HepG2 (cell line): ENCODE measurements around the gene ARHGAP32. TPM values are rescaled to one million over a fixed set of nuclear protein-coding genes. Genes with fewer than 3 reads are reported as not detected.

Source experiments
- ATAC-seq: fragments of 200-7000 bp; cut with Tn5 transposase; 3 replicates; pipeline ENCODE4 v1.9.1; 2020; ENCODE audit warnings: mild to moderate bottlenecking, moderate library complexity
- BruUV-seq: library from RNA; stranded (reverse); fragments of 400-500 nt; replicated peaks from 2 replicates; lab custom pipeline; 2021; lab: Mats Ljungman, UMichigan
- CTCF ChIA-PET: fragments of 300-600 bp; formaldehyde crosslinking; extraction: SDS; loops from one replicate; lab custom pipeline; 2021; ENCODE audit warnings: low total read pairs, inconsistent platforms, low intra/inter-chr PET ratio; lab: Yijun Ruan, JAX
- POLR2A ChIA-PET: fragments of 350-600 bp; sonication (Branson Sonifier 250); formaldehyde crosslinking; loops from one replicate; lab custom pipeline; 2020; ENCODE audit warnings: antibody characterized with exemption, inconsistent platforms; lab: Yijun Ruan, JAX
- DNase-seq: peaks from one replicate; pipeline ENCODE4 v3.0.0-alpha.2; 2015; ENCODE audit warnings: low spot score
- FAIRE-seq: peaks from 3 replicates; lab custom pipeline; 2011; peaks lifted over from hg19 to GRCh38; lab: Jason Lieb, UNC
- H2AFZ ChIP-seq: one replicate; pipeline ENCODE4 v1.6.1; 2011; ENCODE audit warnings: low read length, inconsistent platforms
- H3K27ac ChIP-seq: fragments of 300-600 bp; 3 replicates; pipeline ENCODE4 v1.8.0; 2011; ENCODE audit warnings: mixed run types, mild to moderate bottlenecking, mixed read lengths, low read length, inconsistent platforms; ENCODE audit not compliant: insufficient read depth; ENCODE audit errors: extremely low read length
- H3K27me3 ChIP-seq, 2 experiments: fragments of 200-600 bp in 1 of 2; 2 replicates in 1 of 2; 3 replicates in 1 of 2; pipeline versions ENCODE4 v1.6.0 to v1.8.0; 2011; ENCODE audit warnings: low read length in 2 of 2, mild to moderate bottlenecking in 2 of 2, moderate library complexity in 2 of 2, inconsistent platforms in 1 of 2; ENCODE audit not compliant: insufficient read depth in 2 of 2, control insufficient read depth in 1 of 2
- H3K36me3 ChIP-seq, 2 experiments: fragments of 200-600 bp in 1 of 2; replicated peaks in 1 of 2; 2 replicates in 1 of 2; 3 replicates in 1 of 2; pipeline versions ENCODE4 v1.5.1 to v1.8.0; 2011; ENCODE audit warnings: low read length in 2 of 2, inconsistent platforms in 1 of 2; ENCODE audit not compliant: insufficient read depth in 2 of 2, control insufficient read depth in 1 of 2
- H3K4me1 ChIP-seq: 2 replicates; pipeline ENCODE4 v1.5.1; 2012; ENCODE audit warnings: low read length, inconsistent platforms; ENCODE audit not compliant: insufficient read depth
- H3K4me2 ChIP-seq: 2 replicates; pipeline ENCODE4 v1.6.0; 2011; ENCODE audit warnings: low read depth, low read length, inconsistent platforms
- H3K4me3 ChIP-seq, 3 experiments: fragments of 200-600 bp in 1 of 3; sonication (generic), shearing (Covaris generic) in 1 of 3; replicated peaks in 1 of 3; 2 replicates each; pipeline ENCODE4 v1.5.1; 2011 to 2016; ENCODE audit warnings: low read length in 3 of 3, inconsistent platforms in 2 of 3, low read depth in 2 of 3, mild to moderate bottlenecking in 2 of 3, control low read depth in 1 of 3, mixed read lengths in 1 of 3; ENCODE audit not compliant: insufficient read depth in 1 of 3
- H3K79me2 ChIP-seq: one replicate; pipeline ENCODE4 v1.6.1; 2011; ENCODE audit warnings: low read length, inconsistent platforms; ENCODE audit not compliant: insufficient read depth
- H3K9ac ChIP-seq: 2 replicates; pipeline ENCODE4 v1.6.0; 2011; ENCODE audit warnings: mild to moderate bottlenecking, low read depth, low read length, inconsistent platforms; ENCODE audit not compliant: insufficient read depth
- H3K9me3 ChIP-seq: 2 replicates; pipeline ENCODE4 v1.5.1; 2012; ENCODE audit warnings: mild to moderate bottlenecking, low read length
- H4K20me1 ChIP-seq: 2 replicates; pipeline ENCODE4 v1.6.0; 2011; ENCODE audit warnings: inconsistent platforms, mild to moderate bottlenecking, low read length, moderate library complexity; ENCODE audit not compliant: insufficient read depth
- RNF2 ChIP-seq: fragments of 450-650 bp; conservative IDR thresholded peaks from 2 replicates; pipeline ENCODE4 v1.6.1; 2016; ENCODE audit warnings: low read depth
- WGBS: methylation state at CpG from one replicate; pipeline ENCODE4 v1.1.6; 2017; ENCODE audit warnings: low lambda C conversion rate; 5-methylcytosine and 5-hydroxymethylcytosine counted together
- in situ Hi-C: cut with HindIII; loops from 2 replicates; pipeline ENCODE4 v1.10.0; 2017; ENCODE audit warnings: low pct_unique_long_range_greater_than_20kb; ENCODE audit not compliant: extremely low pct_ligation_motif_present
- intact Hi-C: fragments of 100-400 bp; cut with micrococcal nuclease; formaldehyde crosslinking; loops from one replicate; pipeline ENCODE4 v1.10.0; 2022; ENCODE audit not compliant: unreplicated experiment
- polyA plus RNA-seq, 8 experiments: library from polyadenylated mRNA; depleted of rRNA in 3 of 8; stranded (reverse) in 7 of 8; unstranded in 1 of 8; fragments of >200 nt; fragmentation: Illumina TruSeq in 4 of 8; extraction: Trizol in 4 of 8; gene quantifications; 2 replicates each; pipeline versions ENCODE4 v1.2.1 to v1.2.3, GENCODE V29; 2011 to 2016; ENCODE audit warnings: low read depth in 4 of 8, missing spikeins in 1 of 8, mixed read lengths in 1 of 8; ENCODE audit not compliant: insufficient read depth in 1 of 8
- total RNA-seq, 5 experiments: library from RNA; depleted of rRNA; stranded (reverse); fragments of >200 nt; fragmentation: Illumina TruSeq; extraction: Trizol; gene quantifications; 2 replicates each; pipeline ENCODE4 v1.2.3, GENCODE V29; 2016; ENCODE audit warnings: low read depth in 1 of 5
- TF ChIP-seq, protein P1 (sequence below), 2 experiments: fragments of 450-650 bp in 1 of 2; sonication (generic) in 1 of 2; formaldehyde crosslinking in 1 of 2; IDR thresholded peaks; 2 replicates each; pipeline versions ENCODE4 v1.6.1 to v1.8.0; 2016 to 2022; ENCODE audit warnings: antibody characterized with exemption in 1 of 2, mild to moderate bottlenecking in 1 of 2, missing genetic modification reagents in 1 of 2

Gene ARHGAP32
- total and polyA plus RNA-seq, 2 of the 13 experiments (the other 11 are each of a cell fraction or from before 2014, with no cell fraction given), result 6.3 to 8.2 TPM

DNA sequence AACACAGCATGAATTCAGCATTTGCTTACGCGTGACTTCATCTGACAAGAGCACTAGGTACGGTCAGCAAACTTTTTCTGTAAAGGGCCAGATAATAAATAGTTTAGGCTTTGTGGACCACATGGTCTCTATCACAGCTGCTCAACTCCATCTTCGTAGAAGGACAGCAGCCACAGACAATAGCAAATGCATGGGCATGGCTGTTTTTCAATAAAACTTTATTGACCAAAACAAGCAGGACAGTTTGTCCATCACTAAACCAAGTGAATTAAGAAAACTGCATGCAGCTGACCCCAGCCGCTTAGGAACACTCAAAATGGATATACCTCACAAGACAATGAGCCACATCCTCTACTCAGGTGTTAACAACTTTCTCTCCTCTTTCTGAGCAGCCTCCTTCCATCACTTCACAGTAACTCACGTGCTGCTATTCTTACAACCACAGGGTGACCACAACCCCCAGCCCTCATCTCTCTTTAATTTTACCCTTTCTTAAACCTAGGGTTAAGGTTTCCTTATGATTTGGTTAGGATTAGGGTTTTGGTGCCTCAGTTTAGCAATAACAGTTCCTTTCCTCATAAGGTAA is 22.7 kb upstream of the ARHGAP32 start:
- WGBS, result 95% methylated on average over 6 of the region's 6 CpGs
- intact Hi-C loops, result no loop called here
- H3K79me2 ChIP-seq, result peaks cover 13% of the 10 kb centered on the region

More for the DNA sequence above, 22.7 kb upstream of the ARHGAP32 start:
- Histone ChIP-seq H3K4me1 (peaks cover 18% of the 10 kb centered on the region; the same call in 1 of the 2 replicates), H4K20me1 (0 out of 2 replicates have a peak, but pooled peaks cover 3% of the 10 kb centered on the region), H3K36me3 (no peaks in the 10 kb centered on the region), H3K9ac (no peak overlapping the region), H2AFZ (no peak overlapping the region), H3K9me3 (no peaks in the 10 kb centered on the region), H3K27me3 (no peaks in the 10 kb centered on the region; a peak in 1 of 5 replicates), H3K4me3 (no peak overlapping the region), H3K27ac (no peak overlapping the region), H3K4me2 (no peak overlapping the region)
- POLR2A ChIA-PET, result no interaction called here
- CTCF ChIA-PET, result no interaction called here
- no peak for ATAC-seq
- in situ Hi-C loops, result no loop called here
- TF ChIP-seq, protein P1, sequence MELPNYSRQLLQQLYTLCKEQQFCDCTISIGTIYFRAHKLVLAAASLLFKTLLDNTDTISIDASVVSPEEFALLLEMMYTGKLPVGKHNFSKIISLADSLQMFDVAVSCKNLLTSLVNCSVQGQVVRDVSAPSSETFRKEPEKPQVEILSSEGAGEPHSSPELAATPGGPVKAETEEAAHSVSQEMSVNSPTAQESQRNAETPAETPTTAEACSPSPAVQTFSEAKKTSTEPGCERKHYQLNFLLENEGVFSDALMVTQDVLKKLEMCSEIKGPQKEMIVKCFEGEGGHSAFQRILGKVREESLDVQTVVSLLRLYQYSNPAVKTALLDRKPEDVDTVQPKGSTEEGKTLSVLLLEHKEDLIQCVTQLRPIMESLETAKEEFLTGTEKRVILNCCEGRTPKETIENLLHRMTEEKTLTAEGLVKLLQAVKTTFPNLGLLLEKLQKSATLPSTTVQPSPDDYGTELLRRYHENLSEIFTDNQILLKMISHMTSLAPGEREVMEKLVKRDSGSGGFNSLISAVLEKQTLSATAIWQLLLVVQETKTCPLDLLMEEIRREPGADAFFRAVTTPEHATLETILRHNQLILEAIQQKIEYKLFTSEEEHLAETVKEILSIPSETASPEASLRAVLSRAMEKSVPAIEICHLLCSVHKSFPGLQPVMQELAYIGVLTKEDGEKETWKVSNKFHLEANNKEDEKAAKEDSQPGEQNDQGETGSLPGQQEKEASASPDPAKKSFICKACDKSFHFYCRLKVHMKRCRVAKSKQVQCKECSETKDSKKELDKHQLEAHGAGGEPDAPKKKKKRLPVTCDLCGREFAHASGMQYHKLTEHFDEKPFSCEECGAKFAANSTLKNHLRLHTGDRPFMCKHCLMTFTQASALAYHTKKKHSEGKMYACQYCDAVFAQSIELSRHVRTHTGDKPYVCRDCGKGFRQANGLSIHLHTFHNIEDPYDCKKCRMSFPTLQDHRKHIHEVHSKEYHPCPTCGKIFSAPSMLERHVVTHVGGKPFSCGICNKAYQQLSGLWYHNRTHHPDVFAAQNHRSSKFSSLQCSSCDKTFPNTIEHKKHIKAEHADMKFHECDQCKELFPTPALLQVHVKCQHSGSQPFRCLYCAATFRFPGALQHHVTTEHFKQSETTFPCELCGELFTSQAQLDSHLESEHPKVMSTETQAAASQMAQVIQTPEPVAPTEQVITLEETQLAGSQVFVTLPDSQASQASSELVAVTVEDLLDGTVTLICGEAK (IDR thresholded peaks at IDR 0.05), result peak; percentile 48
- TF ChIP-seq, protein P1 (CRISPR knock-in tag; IDR thresholded peaks at IDR 0.05), result peak; percentile 97
- TF ChIP-seq RNF2, result no peak
- FAIRE-seq, result no peak
- no TSS peak for BruUV-seq
- no peak for DNase-seq
